Measurements from ENCODE around the gene NTSR2.

NTSR2 gene, protein sequence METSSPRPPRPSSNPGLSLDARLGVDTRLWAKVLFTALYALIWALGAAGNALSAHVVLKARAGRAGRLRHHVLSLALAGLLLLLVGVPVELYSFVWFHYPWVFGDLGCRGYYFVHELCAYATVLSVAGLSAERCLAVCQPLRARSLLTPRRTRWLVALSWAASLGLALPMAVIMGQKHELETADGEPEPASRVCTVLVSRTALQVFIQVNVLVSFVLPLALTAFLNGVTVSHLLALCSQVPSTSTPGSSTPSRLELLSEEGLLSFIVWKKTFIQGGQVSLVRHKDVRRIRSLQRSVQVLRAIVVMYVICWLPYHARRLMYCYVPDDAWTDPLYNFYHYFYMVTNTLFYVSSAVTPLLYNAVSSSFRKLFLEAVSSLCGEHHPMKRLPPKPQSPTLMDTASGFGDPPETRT

DNA sequence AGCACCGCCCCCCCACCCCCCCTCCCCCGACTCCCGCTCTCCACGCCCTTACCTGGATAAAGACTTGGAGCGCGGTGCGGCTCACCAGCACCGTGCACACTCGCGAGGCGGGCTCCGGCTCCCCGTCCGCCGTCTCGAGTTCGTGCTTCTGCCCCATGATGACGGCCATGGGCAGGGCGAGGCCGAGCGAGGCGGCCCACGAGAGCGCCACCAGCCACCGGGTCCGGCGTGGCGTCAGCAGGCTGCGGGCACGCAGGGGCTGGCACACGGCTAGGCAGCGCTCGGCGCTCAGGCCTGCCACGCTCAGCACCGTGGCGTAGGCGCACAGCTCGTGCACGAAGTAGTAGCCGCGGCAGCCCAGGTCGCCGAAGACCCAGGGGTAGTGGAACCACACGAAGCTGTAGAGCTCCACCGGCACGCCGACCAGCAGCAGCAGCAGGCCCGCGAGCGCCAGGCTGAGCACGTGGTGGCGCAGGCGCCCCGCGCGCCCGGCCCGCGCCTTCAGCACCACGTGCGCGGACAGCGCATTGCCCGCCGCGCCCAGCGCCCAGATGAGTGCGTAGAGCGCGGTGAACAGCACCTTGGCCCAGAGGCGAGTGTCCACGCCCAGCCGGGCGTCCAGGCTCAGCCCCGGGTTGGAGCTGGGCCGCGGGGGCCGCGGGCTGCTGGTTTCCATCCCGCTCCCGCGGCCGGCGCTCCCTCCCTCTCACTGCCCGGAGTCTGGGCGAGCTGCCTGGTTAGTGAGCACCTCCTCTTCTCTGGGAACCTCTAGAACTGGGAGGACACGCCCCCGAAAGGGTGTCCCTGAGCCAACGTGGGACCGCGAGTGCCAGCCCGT lies at the start of gene NTSR2:
Gene NTSR2 (minus strand): TSS at position 742 of the 838 bp plus-strand sequence. CDS start 66 bp downstream, at position 676.
- Histone ChIP-seq H3K4me3 (no peak within 1 kb of the TSS), H3K27ac (no peak within 1 kb of the TSS)

DNA sequence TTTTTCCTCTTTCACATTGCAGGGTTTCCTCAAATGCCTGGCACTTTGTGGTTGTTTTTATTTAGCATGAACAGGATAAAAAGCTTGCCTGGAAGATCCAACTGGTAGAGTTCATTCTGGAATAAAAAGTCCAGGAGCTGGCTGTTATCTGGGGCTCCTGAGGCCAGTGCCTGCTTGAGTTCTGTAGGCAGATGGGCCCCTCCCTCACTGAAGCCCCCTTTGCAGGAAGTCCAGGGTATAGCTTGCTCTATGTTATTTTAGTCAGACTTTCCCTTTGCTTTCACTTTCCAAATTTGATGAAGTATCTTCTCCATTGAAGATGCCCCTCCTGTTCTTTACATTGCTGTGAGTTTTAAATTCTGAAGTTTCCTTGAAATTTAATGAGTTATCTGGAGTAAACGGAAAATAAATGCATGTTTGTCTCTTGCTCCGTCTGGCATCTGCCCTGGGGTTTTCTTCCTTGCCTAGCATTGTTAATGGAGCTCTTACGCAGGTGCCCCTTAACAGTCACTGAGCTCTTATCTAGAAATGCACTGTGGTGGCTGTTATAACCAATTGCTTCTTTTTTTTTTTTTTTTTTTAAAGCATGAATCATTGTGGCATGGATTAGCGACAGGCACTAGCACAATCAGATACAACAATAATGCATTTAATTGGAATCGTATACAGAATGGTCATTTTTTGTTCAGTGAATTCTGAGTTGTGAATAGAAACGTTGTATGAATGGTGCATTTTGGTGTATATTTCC lies 49.4 kb upstream of the NTSR2 start:
- Histone ChIP-seq H3K4me3 (no peak overlapping the region), H3K27ac (no peak overlapping the region)

DNA sequence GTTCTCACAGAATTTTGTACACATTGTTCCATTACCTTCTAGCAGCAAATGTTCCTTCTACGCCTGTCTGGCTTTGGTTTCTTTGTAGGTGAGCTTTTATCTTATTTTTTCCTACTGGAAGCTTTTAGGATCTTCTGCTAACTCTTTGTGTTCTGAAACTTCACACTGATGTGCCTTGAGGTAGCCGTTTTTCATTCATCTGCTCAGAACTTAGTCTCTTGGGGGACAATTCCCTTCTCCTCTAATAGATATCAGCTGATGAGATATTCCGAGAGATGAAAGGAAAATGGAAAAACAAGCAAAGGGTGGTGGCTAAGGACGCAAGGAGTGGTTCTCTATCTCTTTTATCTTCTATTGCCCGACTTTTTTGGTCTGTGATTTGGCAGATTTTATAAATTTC lies 48.6 kb upstream of the NTSR2 start:
- no peak overlapping the region for H3K4me3 ChIP-seq
- H3K27ac ChIP-seq, result no peak overlapping the region

DNA sequence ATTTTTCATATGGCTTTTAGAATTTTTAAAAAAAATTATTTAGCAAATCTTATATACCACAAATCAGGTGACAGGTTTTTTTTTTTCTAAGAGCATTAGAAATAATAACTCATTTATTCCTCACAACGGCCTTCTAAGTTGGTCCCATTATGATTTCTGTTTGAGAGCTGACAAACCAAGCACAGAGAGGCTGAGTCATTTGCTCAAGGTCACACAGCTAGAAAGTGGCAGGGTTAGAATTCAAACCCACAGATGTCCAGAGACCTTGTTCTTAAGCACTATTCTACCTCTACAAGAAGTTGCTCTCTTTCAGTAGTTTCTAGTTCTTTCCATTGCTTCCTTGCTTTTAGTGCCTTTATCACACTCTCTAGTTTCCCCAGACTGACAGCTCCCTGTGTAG lies 47.6 kb upstream of the NTSR2 start:
- no peak overlapping the region for H3K4me3 ChIP-seq

GRCh38 chr2:11716689-11717321 lies 46.8 kb upstream of the NTSR2 start:
- Histone ChIP-seq H3K27ac (peak overlapping the region in 2 of 21 experiments; percentile 15 to 58), H3K4me3 (no peak overlapping the region)

More for the DNA sequence above, 47.6 kb upstream of the NTSR2 start:
- no peak overlapping the region for H3K27ac ChIP-seq

DNA sequence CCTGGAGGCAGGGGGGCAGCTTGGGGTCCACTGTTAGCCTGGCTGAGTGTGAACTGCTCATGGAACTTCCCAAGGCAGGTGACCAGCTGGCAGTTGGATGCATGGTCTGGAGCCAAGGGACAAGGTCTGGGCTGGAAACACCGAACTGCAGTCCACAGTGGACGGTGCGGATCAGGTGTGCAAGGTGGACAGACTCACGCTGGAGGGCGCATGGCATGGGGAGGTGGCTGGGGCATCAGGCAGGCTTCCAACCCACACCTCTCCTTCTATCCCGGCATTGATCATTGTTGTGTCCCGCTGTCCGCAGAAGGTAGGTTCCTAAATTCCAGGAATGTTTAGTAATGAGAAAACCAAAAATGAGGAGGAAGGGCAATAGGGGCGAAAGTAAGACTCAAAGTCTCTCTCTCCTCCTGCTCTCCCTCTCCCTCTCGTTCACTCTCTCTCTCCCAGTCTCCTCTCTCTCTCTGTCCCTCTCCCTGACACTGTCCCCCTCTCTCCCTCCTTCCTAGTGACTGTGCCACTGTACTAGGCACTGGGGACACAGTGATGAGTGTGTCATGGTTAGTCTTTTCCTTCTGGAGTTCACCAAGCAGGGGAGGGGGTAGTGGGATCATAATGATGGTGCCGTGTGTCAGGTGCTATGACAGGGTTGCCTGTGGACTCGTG lies 46.1 kb upstream of the NTSR2 start:
- no peak overlapping the region for H3K27ac ChIP-seq
- no peak overlapping the region for H3K4me3 ChIP-seq

DNA sequence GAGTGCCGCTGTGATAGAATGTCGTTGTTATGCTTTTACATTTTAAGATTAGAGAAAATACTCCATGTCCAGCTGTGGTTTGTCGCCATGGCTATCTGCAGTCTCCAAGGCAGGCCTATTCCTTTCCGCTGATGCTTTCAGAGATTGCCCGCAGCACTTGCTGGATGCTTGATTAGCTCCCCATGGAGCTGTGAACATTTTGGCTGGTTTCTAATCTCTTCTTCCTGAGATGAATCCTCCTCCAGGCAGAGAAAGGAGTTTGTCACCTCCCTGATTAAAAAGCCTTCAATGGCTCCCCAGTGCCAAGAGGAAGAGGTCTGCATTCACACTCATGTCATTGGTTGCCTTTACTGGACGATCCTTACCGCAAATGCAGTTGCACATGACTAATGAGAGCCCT lies 43.8 kb upstream of the NTSR2 start:
- H3K4me3 ChIP-seq, result no peak overlapping the region
- no peak overlapping the region for H3K27ac ChIP-seq

GRCh38 chr2:11712866-11713265 lies 42.9 kb upstream of the NTSR2 start:
- H3K4me3 ChIP-seq, result no peak overlapping the region
- H3K27ac ChIP-seq, result no peak overlapping the region

- Histone ChIP-seq H3K27ac (peak overlapping the region in 4 of 21 experiments; percentile 16 to 55 (median 19)), H3K4me3 (no peak overlapping the region)
Observed at GRCh38 chr2:11711751-11712150, 41.8 kb upstream of the NTSR2 start.

DNA sequence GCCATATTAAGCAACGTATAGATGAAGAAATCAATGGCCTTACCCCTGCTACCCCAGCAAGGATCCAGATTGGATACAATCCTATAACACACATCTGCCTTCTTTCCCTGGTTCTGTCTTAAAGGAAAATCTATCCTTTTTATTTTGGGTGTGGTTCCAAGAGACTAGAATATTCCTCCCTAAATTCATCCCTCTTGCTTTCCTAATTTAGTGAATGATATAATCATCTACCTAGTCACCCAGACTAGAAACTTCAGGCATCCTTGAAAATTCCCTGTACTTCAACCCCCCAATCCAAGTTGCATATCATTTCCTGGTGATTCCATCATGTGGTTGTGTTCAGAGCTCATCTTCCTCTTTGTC lies 41.3 kb upstream of the NTSR2 start:
- H3K4me3 ChIP-seq, result no peak overlapping the region
- H3K27ac ChIP-seq, result peak overlapping the region in 3 of 21 experiments; percentile 12 to 21 (median 19)

DNA sequence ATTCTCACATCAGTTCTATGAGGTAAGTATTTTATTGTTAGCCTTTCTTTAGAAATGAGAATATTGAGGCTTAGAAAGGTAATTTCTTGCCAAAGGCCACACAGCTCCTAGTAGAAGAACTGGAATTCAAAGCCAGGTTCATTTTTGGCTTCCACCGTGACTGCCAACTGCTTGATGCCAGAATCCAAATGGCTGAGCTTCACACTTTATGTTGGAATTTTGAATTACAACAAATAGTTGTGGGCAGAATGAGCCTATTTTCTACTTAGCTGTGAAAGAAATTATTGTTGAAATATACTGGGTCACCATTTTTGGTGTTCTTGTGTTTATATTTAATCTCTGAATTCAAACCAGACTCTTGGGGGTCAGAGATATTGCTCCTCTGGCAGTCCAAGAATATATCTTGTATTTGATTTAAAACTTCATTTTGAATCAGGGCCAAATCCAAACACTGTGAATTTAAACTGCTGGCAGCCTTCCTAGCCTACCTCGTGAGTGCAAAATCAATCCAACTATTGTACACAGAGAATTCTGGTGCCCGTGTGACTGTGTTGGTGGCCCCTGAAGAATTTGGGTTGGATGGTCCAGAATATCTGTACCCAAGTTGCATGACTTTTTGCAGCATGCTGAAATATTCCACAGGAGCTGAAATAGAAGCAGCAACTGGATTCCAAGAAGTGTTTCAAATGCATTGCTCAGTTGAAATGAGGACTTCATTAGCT lies 40.8 kb upstream of the NTSR2 start:
- peak overlapping the region in 4 of 21 experiments; percentile 12 to 31 (median 20) for H3K27ac ChIP-seq

GRCh38 chr2:11710210-11710609 lies 40.2 kb upstream of the NTSR2 start:
- Histone ChIP-seq H3K4me3 (no peak overlapping the region), H3K27ac (peak overlapping the region in 3 of 21 experiments; percentile 19 to 31 (median 20))

More for the DNA sequence above, 40.8 kb upstream of the NTSR2 start:
- H3K4me3 ChIP-seq, result no peak overlapping the region

DNA sequence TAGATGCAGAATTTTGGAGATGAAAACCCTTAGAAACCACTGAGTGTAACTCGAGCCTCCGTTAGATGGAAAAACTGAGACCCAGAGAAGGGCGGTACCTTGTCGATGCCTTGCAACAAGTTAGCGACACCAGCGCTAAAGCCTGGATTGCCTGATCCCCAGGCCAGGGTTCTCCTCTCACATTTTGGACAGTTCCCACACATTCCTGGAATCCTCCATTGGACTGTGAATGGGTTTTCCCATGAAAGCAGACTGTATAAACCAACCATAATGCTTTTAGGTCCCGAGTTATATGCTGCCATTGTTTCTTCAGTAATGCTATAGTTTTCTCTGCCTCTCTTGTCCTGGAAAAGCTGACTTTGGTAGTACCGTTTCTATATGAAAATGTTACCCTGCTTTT lies 39.3 kb upstream of the NTSR2 start:
- Histone ChIP-seq H3K27ac (no peak overlapping the region), H3K4me3 (no peak overlapping the region)

- Histone ChIP-seq H3K27ac (no peak overlapping the region), H3K4me3 (no peak overlapping the region)
Observed at GRCh38 chr2:11708106-11708505, 38.1 kb upstream of the NTSR2 start.

- H3K27ac ChIP-seq, result no peak overlapping the region
- no peak overlapping the region for H3K4me3 ChIP-seq
Observed at GRCh38 chr2:11705711-11706110, 35.7 kb upstream of the NTSR2 start.

- Histone ChIP-seq H3K27ac (no peak overlapping the region), H3K4me3 (no peak overlapping the region)
Observed at GRCh38 chr2:11705063-11705462, 35.1 kb upstream of the NTSR2 start.

- no peak overlapping the region for H3K27ac ChIP-seq
- H3K4me3 ChIP-seq, result no peak overlapping the region
Observed at GRCh38 chr2:11703700-11704099, 33.7 kb upstream of the NTSR2 start.

DNA sequence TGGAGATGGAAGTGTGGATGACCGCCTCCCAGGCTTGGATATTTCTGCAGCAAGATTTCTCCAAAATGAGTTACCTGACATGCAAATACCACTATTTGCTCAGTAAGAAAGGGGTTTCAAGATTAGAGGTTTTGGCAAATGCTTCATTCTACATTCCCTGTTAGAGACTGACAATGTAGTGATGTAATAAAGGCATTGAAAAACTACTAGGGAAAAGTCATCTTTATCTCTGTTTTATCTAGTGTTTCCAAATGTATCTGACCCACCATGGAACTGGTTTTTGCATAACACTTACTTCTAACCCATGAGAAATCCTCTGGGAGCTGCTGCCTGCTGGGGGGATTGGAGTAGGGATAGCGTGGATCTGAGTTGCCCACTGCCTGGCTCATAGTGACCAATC lies 33.0 kb upstream of the NTSR2 start:
- H3K4me3 ChIP-seq, result no peak overlapping the region
- no peak overlapping the region for H3K27ac ChIP-seq

All from skin epidermis (tissue), 12 donors.